HG03060 (cell line): Measurements from ENCODE around the gene HM13.
"Not testable (repeated sequence)": the region's sequence is repeated elsewhere in the genome, so short reads cannot be mapped to it uniquely, and the experiment has no call there.

ENCODE experiments used
- ATAC-seq: cut with Tn5 transposase; IDR thresholded peaks from one replicate; pipeline ENCODE4 v1.9.1; 2021; ENCODE audit warnings: low read depth, moderate number of reproducible peaks; ENCODE audit not compliant: unreplicated experiment

The HM13 gene

GRCh38 chr20:31579941-31580651, 65.9 kb downstream of the HM13 start:
- not testable (repeated sequence) for ATAC-seq

GRCh38 chr20:31580706-31581105, 66.5 kb downstream of the HM13 start:
- no peak for ATAC-seq

GRCh38 chr20:31581391-31581790, 67.1 kb downstream of the HM13 start:
- no peak for ATAC-seq

GRCh38 chr20:31587545-31588389, 73.5 kb downstream of the HM13 start:
- no peak for ATAC-seq

- ATAC-seq, result no peak
These were observed 76.5 kb downstream of the HM13 start for GRCh38 chr20:31590717-31591225.

- no peak for ATAC-seq
These were observed 79.2 kb downstream of the HM13 start for GRCh38 chr20:31593221-31594001.

GRCh38 chr20:31594002-31594557, 79.8 kb downstream of the HM13 start:
- ATAC-seq, result no peak

GRCh38 chr20:31594558-31595379, 80.5 kb downstream of the HM13 start:
- ATAC-seq, result no peak

GRCh38 chr20:31595380-31595653, 81.1 kb downstream of the HM13 start:
- no peak for ATAC-seq

GRCh38 chr20:31595654-31596411, 81.6 kb downstream of the HM13 start:
- ATAC-seq, result no peak

GRCh38 chr20:31596412-31596715, 82.1 kb downstream of the HM13 start:
- not testable (repeated sequence) for ATAC-seq

- ATAC-seq, result no peak
These were observed 82.7 kb downstream of the HM13 start for GRCh38 chr20:31596831-31597480.

GRCh38 chr20:31597481-31597855, 83.2 kb downstream of the HM13 start:
- ATAC-seq, result no peak

GRCh38 chr20:31602431-31602778, 88.2 kb downstream of the HM13 start:
- no peak for ATAC-seq

GRCh38 chr20:31602779-31603441, 88.7 kb downstream of the HM13 start:
- peak; percentile 66 for ATAC-seq

GRCh38 chr20:31603822-31604566, 89.8 kb downstream of the HM13 start:
- no peak for ATAC-seq

GRCh38 chr20:31604567-31605030, 90.4 kb downstream of the HM13 start:
- ATAC-seq, result no peak
